Gastrocnemius medialis (tissue), 4 donors: ENCODE results near the gene PCDH17. TPM values are rescaled to one million over a fixed set of nuclear protein-coding genes. Genes with fewer than 3 reads are reported as not detected.

Source experiments
- ATAC-seq, 2 donors: fragments of 150-250 bp; one replicate each; pipeline ENCODE4 v1.9.1; 2016
- DNase-seq, 2 donors: peaks; one replicate each; pipeline ENCODE4 v3.0.0-alpha.2; 2019
- H3K27ac ChIP-seq, 4 donors: fragments of 200-600 bp; sonication (generic); 1 replicate in 1 of 4; 2 replicates in 3 of 4; pipeline ENCODE4 v1.5.1; 2016 to 2018; ENCODE audit warnings: mild to moderate bottlenecking in 2 of 4, moderate library complexity in 1 of 4
- H3K27me3 ChIP-seq, 3 donors: fragments of 200-600 bp; sonication (generic) in 2 of 3; 1 replicate in 1 of 3; 2 replicates in 2 of 3; pipeline versions ENCODE4 v1.5.1 to v1.6.0; 2016 to 2019; ENCODE audit warnings: mild to moderate bottlenecking in 1 of 3, moderate library complexity in 1 of 3
- H3K36me3 ChIP-seq, 2 donors: fragments of 200-600 bp; sonication (generic) in 1 of 2; one replicate each; pipeline ENCODE4 v1.5.1; 2017 to 2018
- H3K4me1 ChIP-seq, 2 donors: fragments of 200-600 bp; sonication (generic) in 1 of 2; one replicate each; pipeline ENCODE4 v1.5.1; 2016 to 2017; ENCODE audit warnings: mild to moderate bottlenecking in 2 of 2
- H3K4me3 ChIP-seq, 4 donors: fragments of 200-600 bp; sonication (generic) in 3 of 4; 1 replicate in 1 of 4; 2 replicates in 3 of 4; pipeline ENCODE4 v1.5.1; 2016 to 2019; ENCODE audit warnings: mild to moderate bottlenecking in 2 of 4
- H3K9me3 ChIP-seq, 3 donors: fragments of 200-600 bp; sonication (generic) in 2 of 3; 1 replicate in 1 of 3; 2 replicates in 2 of 3; pipeline ENCODE4 v1.5.1; 2016 to 2019
- POLR2A ChIP-seq, 2 donors: fragments of 450-650 bp; IDR thresholded peaks; one replicate each; pipeline ENCODE4 v1.6.1; 2017; ENCODE audit warnings: antibody characterized with exemption in 2 of 2, mild to moderate bottlenecking in 2 of 2, moderate library complexity in 2 of 2
- in situ Hi-C, 4 donors: fragments of 200-750 bp; cut with MboI; loops; one replicate each; pipeline versions ENCODE4 v1.15.0 to v1.8.0; 2017; ENCODE audit warnings: low sequenced_read_pairs in 4 of 4
- intact Hi-C: fragments of 100-400 bp; cut with DNase I; formaldehyde crosslinking; loops from one replicate; pipeline ENCODE4 v1.15.1; 2023; ENCODE audit warnings: low total_unique reads
- total RNA-seq, 4 donors: library from RNA; depleted of rRNA; stranded (reverse); fragments of >200 nt; gene quantifications; one replicate each; pipeline versions ENCODE4 v1.1.0 to v1.2.3, GENCODE V29; 2016
- TF ChIP-seq, protein P1 (sequence below), 5 experiments: fragments of 450-650 bp in 3 of 5; fragments of 200-600 bp in 2 of 5; sonication (generic) in 2 of 5; IDR thresholded peaks in 4 of 5; conservative IDR thresholded peaks in 1 of 5; 1 replicate in 4 of 5; 2 replicates in 1 of 5; pipeline ENCODE4 v1.5.1; 2016 to 2019; ENCODE audit warnings: antibody characterized with exemption in 5 of 5, mild to moderate bottlenecking in 3 of 5, moderate library complexity in 3 of 5

The PCDH17 gene
- total RNA-seq, 4 donors from 2014 or later = 0.51 to 1.4 (median 1.1) TPM

DNA sequence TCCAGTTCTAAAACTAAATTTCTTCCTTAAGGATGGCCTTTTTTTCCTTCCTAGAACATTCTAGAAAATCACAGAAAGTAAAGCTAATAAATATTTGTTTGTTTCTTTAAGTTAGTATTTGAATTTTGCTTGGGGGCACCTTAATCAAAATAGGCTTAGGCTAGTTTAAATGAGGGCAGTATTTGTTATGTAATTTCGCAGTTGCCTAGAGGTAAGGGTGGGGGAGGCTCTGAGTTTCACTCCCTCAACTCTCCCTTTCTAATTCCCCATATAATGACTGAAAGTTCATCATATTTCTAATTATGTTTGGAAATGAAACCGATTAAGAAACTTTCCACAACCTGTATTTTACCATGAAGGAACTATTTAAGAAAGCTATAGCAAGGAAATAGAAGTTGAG, 40.6 kb downstream of the PCDH17 start:
- intact Hi-C loops (no loop called here), in situ Hi-C loops (no loop called here)
- Histone ChIP-seq H3K27ac (no peak overlapping the region), H3K36me3 (no peaks in the 10 kb centered on the region), H3K4me3 (no peak overlapping the region), H3K4me1 (no peaks in the 10 kb centered on the region), H3K27me3 (no peaks in the 10 kb centered on the region), H3K9me3 (no peaks in the 10 kb centered on the region)
- TF ChIP-seq, protein P1, sequence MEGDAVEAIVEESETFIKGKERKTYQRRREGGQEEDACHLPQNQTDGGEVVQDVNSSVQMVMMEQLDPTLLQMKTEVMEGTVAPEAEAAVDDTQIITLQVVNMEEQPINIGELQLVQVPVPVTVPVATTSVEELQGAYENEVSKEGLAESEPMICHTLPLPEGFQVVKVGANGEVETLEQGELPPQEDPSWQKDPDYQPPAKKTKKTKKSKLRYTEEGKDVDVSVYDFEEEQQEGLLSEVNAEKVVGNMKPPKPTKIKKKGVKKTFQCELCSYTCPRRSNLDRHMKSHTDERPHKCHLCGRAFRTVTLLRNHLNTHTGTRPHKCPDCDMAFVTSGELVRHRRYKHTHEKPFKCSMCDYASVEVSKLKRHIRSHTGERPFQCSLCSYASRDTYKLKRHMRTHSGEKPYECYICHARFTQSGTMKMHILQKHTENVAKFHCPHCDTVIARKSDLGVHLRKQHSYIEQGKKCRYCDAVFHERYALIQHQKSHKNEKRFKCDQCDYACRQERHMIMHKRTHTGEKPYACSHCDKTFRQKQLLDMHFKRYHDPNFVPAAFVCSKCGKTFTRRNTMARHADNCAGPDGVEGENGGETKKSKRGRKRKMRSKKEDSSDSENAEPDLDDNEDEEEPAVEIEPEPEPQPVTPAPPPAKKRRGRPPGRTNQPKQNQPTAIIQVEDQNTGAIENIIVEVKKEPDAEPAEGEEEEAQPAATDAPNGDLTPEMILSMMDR (IDR thresholded peaks at IDR 0.05 in 4 of 5, conservative IDR thresholded peaks at IDR 0.05 in 1 of 5) = no peak
- TF ChIP-seq POLR2A (IDR thresholded peaks at IDR 0.05) = no peak
- no peak for DNase-seq
- no peak for ATAC-seq

DNA sequence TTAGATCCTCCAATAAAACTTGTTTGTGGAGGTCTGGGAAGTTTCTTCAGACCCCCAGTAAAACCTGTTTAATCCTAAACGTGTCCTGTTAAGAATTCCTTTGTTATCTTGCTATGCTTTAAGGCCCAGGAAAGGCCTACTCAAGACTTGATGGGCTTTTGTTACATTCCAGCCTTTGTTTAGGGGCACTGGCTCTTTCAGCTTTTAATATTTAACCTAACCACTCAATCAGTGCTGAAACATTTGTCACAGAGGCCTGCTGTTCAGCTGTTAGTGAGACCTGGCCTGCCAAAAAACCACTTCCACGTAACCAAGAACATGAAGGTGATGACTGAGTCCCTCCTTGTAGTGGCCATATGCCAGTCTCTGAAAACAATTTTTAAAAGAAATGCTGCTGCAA, 41.7 kb downstream of the PCDH17 start:
- TF ChIP-seq, protein P1 (IDR thresholded peaks at IDR 0.05 in 4 of 5, conservative IDR thresholded peaks at IDR 0.05 in 1 of 5) = no peak
- no peak for TF ChIP-seq POLR2A (IDR thresholded peaks at IDR 0.05)
- ATAC-seq (no peak), DNase-seq (no peak)
- in situ Hi-C loops = no loop called here
- H3K27me3 ChIP-seq = no peaks in the 10 kb centered on the region
- no peak overlapping the region for H3K27ac ChIP-seq
- H3K9me3 ChIP-seq = no peaks in the 10 kb centered on the region
- intact Hi-C loops = no loop called here
- no peaks in the 10 kb centered on the region for H3K36me3 ChIP-seq
- H3K4me3 ChIP-seq = no peak overlapping the region
- no peaks in the 10 kb centered on the region for H3K4me1 ChIP-seq

DNA sequence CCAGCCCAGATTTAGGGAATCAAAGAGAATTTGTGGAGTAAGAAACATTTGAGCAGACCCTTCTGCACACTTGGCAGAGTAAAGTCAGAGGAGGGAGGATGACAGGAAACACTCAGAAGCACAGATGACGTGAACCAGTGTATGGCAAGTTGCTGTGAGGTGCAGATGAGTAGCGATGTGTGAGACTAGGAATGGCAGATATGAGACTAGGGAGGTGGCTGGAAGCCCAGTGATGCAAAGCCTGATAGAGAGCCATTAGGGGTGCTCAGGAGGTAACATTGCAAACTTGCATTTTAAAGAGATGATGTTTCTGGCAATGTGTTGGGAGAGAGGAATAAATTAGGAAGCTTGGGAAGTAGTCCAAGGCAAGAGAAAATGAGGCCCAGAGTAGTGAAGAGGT, 44.0 kb downstream of the PCDH17 start:
- in situ Hi-C loops = no loop called here
- H3K9me3 ChIP-seq = no peaks in the 10 kb centered on the region

DNA sequence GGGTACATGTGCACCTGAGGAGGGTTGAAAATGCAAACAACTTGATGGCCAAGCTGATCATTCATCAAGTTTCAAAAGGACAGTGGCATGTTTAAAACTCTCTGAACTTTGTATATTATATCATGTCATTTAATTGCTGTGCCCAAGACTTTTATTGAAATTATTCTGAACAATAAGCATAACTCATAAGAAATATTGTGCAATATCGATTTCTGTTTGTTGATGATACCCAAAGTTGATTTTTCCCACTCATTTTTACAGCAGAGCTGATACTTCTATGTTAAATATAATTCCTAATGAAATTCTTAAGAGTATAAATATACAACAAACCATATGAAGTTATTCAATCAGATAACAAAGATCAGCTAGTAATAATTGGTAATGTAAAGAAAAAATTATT, 49.1 kb downstream of the PCDH17 start:
- Histone ChIP-seq H3K36me3 (no peaks in the 10 kb centered on the region), H3K9me3 (no peaks in the 10 kb centered on the region), H3K4me1 (no peaks in the 10 kb centered on the region), H3K4me3 (no peak overlapping the region), H3K27me3 (no peaks in the 10 kb centered on the region), H3K27ac (no peak overlapping the region)
- in situ Hi-C loops = no loop called here
- ATAC-seq (no peak), DNase-seq (no peak)
- no peak for TF ChIP-seq POLR2A (IDR thresholded peaks at IDR 0.05)
- TF ChIP-seq, protein P1 (IDR thresholded peaks at IDR 0.05 in 4 of 5, conservative IDR thresholded peaks at IDR 0.05 in 1 of 5) = no peak
- intact Hi-C loops = no loop called here

More for the DNA sequence above, 44.0 kb downstream of the PCDH17 start:
- Histone ChIP-seq H3K4me1 (no peaks in the 10 kb centered on the region), H3K36me3 (no peaks in the 10 kb centered on the region), H3K4me3 (no peak overlapping the region), H3K27ac (no peak overlapping the region), H3K27me3 (no peaks in the 10 kb centered on the region)
- intact Hi-C loops = no loop called here
- ATAC-seq = no peak
- DNase-seq = no peak
- no peak for TF ChIP-seq POLR2A (IDR thresholded peaks at IDR 0.05)
- TF ChIP-seq, protein P1 (IDR thresholded peaks at IDR 0.05 in 4 of 5, conservative IDR thresholded peaks at IDR 0.05 in 1 of 5) = no peak

DNA sequence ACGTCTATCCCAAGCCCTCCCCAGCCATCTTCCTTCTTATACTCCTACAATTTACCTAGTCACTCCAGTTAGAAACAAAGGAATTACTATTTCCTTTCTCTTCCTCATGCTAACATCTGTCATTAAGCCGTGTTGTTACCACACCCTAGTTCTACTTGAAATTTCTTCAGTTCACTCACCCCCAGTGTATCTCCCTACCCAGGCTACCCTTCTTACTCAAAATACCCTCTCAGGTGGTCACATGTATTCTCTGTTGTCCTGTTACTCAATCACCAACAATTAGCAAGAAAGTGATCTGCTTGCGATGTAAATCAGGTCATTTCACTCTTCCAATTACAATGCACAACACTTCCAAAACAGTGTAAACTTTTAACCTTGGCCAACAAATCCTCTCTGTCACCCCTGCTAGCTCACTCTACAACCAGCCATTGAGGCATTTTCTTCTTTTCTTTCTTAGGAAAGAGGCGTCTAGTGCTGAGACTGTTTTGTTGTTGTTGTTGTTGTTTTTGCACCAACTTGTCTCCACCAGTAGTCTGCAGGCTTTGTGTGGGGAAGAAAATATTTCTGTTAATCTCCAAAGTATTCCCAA, 50.7 kb downstream of the PCDH17 start:
- TF ChIP-seq, protein P1 (IDR thresholded peaks at IDR 0.05 in 4 of 5, conservative IDR thresholded peaks at IDR 0.05 in 1 of 5) = no peak
- no peak for TF ChIP-seq POLR2A (IDR thresholded peaks at IDR 0.05)

More for the DNA sequence above, 50.7 kb downstream of the PCDH17 start:
- Histone ChIP-seq H3K4me1 (no peaks in the 10 kb centered on the region), H3K9me3 (no peaks in the 10 kb centered on the region), H3K36me3 (no peaks in the 10 kb centered on the region), H3K27me3 (no peaks in the 10 kb centered on the region), H3K4me3 (no peak overlapping the region), H3K27ac (no peak overlapping the region)
- DNase-seq = no peak
- no peak for ATAC-seq
- intact Hi-C loops = no loop called here
- in situ Hi-C loops = no loop called here
